WTC11 (cell line): ENCODE results near the gene SPINK2.

Experiments
- ATF2 ChIP-seq: sonication (generic); formaldehyde crosslinking; IDR thresholded peaks from 2 replicates; pipeline ENCODE4 v1.8.1; 2022; ENCODE audit warnings: low read depth, missing genetic modification reagents, borderline replicate concordance
- ZNF396 ChIP-seq: fragments of 250-450 bp; sonication (Bioruptor Pico); IDR thresholded peaks from 2 replicates; pipeline ENCODE4 v1.8.0; 2021; ENCODE audit warnings: mild to moderate bottlenecking, moderate library complexity, borderline replicate concordance

- TF ChIP-seq ATF2 (CRISPR knock-in tag) = no peak
- TF ChIP-seq ZNF396 (CRISPR knock-in tag) = no peak
Observed at GRCh38 chr4:56767567-56767966, 53.9 kb downstream of the SPINK2 start.
